ENCODE results near the gene ETV5.

ETV5 gene

GRCh38 chr3:186004671-186005070 is 104.2 kb downstream of the ETV5 start:
- no peak overlapping the region for H3K4me3 ChIP-seq (replicated peaks; ENCODE audit: low read depth, low read length)
- no peak for TF ChIP-seq CTCF (IDR thresholded peaks at IDR 0.05; ENCODE audit: low read length, missing control alignments)

GRCh38 chr3:186004209-186004608 is 104.7 kb downstream of the ETV5 start:
- TF ChIP-seq CTCF (IDR thresholded peaks at IDR 0.05; ENCODE audit: low read length, missing control alignments) = no peak
- no peak overlapping the region for H3K4me3 ChIP-seq (replicated peaks; ENCODE audit: low read depth, low read length)
- no peak for DNase-seq (ENCODE audit: low read depth)

More at GRCh38 chr3:186004671-186005070, 104.2 kb downstream of the ETV5 start:
- DNase-seq (ENCODE audit: low read depth) = no peak

GRCh38 chr3:186003610-186004009 is 105.3 kb downstream of the ETV5 start:
- H3K4me3 ChIP-seq (replicated peaks; ENCODE audit: low read depth, low read length) = no peak overlapping the region
- TF ChIP-seq CTCF (IDR thresholded peaks at IDR 0.05; ENCODE audit: low read length, missing control alignments) = no peak
- no peak for DNase-seq (ENCODE audit: low read depth)

- TF ChIP-seq CTCF (IDR thresholded peaks at IDR 0.05; ENCODE audit: low read length, missing control alignments) = peak; percentile 33
- DNase-seq (ENCODE audit: low read depth) = peak; percentile 31
- no peak overlapping the region for H3K4me3 ChIP-seq (replicated peaks; ENCODE audit: low read depth, low read length)
These were observed 105.9 kb downstream of the ETV5 start for GRCh38 chr3:186002884-186003472.

GRCh38 chr3:186001842-186002241 is 107.0 kb downstream of the ETV5 start:
- DNase-seq (ENCODE audit: low read depth) = no peak
- no peak for TF ChIP-seq CTCF (IDR thresholded peaks at IDR 0.05; ENCODE audit: low read length, missing control alignments)

GRCh38 chr3:185999221-185999620 is 109.7 kb downstream of the ETV5 start:
- no peak for TF ChIP-seq CTCF (IDR thresholded peaks at IDR 0.05; ENCODE audit: low read length, missing control alignments)
- no peak for DNase-seq (ENCODE audit: low read depth)
- H3K4me3 ChIP-seq (replicated peaks; ENCODE audit: low read depth, low read length) = no peak overlapping the region

More at GRCh38 chr3:186001842-186002241, 107.0 kb downstream of the ETV5 start:
- no peak overlapping the region for H3K4me3 ChIP-seq (replicated peaks; ENCODE audit: low read depth, low read length)

- DNase-seq (ENCODE audit: low read depth) = no peak
- TF ChIP-seq CTCF (IDR thresholded peaks at IDR 0.05; ENCODE audit: low read length, missing control alignments) = no peak
- H3K4me3 ChIP-seq (replicated peaks; ENCODE audit: low read depth, low read length) = no peak overlapping the region
These were observed 110.8 kb downstream of the ETV5 start for GRCh38 chr3:185998136-185998535.
